ENCODE measurements around the gene SCRN2. TPM values are rescaled to one million over a fixed set of nuclear protein-coding genes. Genes with fewer than 3 reads are reported as not detected.

SCRN2 gene
- total and polyA plus RNA-seq, 4 donors = 13.7 to 44.2 (median 33.7) TPM

DNA sequence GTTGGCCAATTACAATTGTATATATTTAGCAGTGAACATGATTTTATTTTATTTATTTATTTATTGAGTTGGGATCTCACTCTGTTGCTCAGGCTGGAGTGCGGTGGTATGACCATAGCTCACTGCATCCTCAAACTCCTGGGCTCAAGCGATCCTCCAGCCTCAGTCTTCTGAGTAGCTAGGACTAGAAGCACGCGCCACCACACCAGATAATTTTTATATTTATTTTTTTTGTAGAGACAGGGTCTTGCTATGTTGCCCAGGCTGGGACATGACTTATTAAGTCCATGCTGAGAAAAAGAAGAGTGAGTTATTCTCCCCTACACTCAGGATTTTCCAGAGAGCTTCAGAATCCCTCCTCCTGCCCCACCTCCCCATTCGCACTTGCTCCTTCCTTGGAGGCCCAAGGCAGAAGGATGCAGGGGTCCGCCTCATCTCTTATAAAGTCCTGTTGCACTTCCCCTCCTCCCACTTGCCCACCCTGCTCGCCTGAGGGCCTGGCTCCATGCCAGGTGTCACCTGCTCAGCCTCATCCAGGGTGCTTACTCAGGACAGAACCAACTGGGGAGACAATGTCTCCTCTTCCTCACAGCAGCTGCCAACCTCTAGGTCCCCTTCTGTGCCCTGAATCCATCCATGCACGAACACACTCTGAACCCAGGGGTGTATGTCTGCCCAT lies 38.8 kb upstream of the SCRN2 start:
- Histone ChIP-seq H3K4me1 (ENCODE audit: control insufficient read depth, insufficient read depth, low read length) (peaks cover 20% of the 10 kb centered on the region), H3K9me3 (ENCODE audit: control insufficient read depth, insufficient read depth, low read length) (no peaks in the 10 kb centered on the region), H3K27me3 (ENCODE audit: control insufficient read depth, insufficient read depth, low read length) (peaks cover 20% of the 10 kb centered on the region), H3K36me3 (ENCODE audit: control insufficient read depth, insufficient read depth, low read length) (no peaks in the 10 kb centered on the region), H3K4me3 (ENCODE audit: low read depth, low read length) (no peak overlapping the region), H3K27ac (ENCODE audit: low read depth, low read length) (no peak overlapping the region)
- 72% methylated on average over 4 of the region's 8 CpGs for WGBS (ENCODE audit: insufficient coverage)
- DNase-seq (ENCODE audit: low read depth in 4 of 6, low spot score in 6 of 6) = no peak

- Histone ChIP-seq H3K27me3 (ENCODE audit: control insufficient read depth, insufficient read depth, low read length) (peaks cover 25% of the 10 kb centered on the region), H3K4me1 (ENCODE audit: control insufficient read depth, insufficient read depth, low read length) (peaks cover 15% of the 10 kb centered on the region), H3K36me3 (ENCODE audit: control insufficient read depth, insufficient read depth, low read length) (no peaks in the 10 kb centered on the region), H3K9me3 (ENCODE audit: control insufficient read depth, insufficient read depth, low read length) (no peaks in the 10 kb centered on the region), H3K27ac (ENCODE audit: low read depth, low read length) (no peak overlapping the region), H3K4me3 (ENCODE audit: low read depth, low read length) (no peak overlapping the region)
- no peak for DNase-seq (ENCODE audit: low read depth in 4 of 6, low spot score in 6 of 6)
- 67% methylated on average over 1 of the region's 2 CpGs for WGBS (ENCODE audit: insufficient coverage)
Measured at GRCh38 chr17:47879028-47879585, 38.0 kb upstream of the SCRN2 start.

GRCh38 chr17:47878203-47879027 lies 37.3 kb upstream of the SCRN2 start:
- DNase-seq (ENCODE audit: low read depth in 4 of 6, low spot score in 6 of 6) = no peak
- H3K27me3 ChIP-seq (ENCODE audit: control insufficient read depth, insufficient read depth, low read length) = peaks cover 30% of the 10 kb centered on the region
- H3K4me3 ChIP-seq (ENCODE audit: low read depth, low read length) = no peak overlapping the region
- WGBS (ENCODE audit: insufficient coverage) = 33% methylated on average over 5 of the region's 10 CpGs
- no peaks in the 10 kb centered on the region for H3K9me3 ChIP-seq (ENCODE audit: control insufficient read depth, insufficient read depth, low read length)
- no peaks in the 10 kb centered on the region for H3K36me3 ChIP-seq (ENCODE audit: control insufficient read depth, insufficient read depth, low read length)
- H3K4me1 ChIP-seq (ENCODE audit: control insufficient read depth, insufficient read depth, low read length) = peaks cover 13% of the 10 kb centered on the region
- no peak overlapping the region for H3K27ac ChIP-seq (ENCODE audit: low read depth, low read length)

DNA sequence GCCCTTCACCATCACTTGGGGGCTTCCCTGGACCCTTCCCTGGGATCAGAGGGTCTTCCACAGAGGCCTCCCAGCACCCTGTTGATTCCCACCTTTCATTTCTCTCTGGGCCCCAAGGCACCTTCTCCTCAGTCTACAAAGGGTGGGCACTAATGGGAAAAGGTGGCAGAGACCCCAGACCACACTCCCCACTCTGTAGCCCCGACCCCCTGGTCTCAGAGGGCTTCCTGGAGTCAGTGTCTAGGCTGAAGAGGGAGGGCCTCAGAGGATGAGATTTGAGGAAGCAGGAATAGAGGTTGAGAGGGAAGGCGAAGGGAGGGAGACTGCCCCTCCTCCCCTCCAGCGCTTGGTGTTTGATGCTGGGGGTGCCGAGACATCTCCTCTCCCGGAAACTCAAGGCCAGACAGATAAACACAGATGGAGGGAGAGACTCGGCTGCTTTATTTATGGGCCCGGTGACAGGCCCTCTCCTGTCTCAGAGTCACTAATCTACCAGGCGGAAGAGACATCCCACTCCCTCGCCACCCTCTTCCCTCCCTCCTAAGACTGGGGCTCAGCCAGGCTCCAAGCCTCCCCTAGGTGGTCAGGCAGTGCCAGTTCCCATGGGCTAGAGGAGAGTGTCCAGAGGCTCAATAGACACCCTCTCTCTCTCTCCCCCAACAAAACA lies 36.4 kb upstream of the SCRN2 start:
- 0% methylated on average over 1 of the region's 9 CpGs for WGBS (ENCODE audit: insufficient coverage)
- no peak overlapping the region for H3K4me3 ChIP-seq (ENCODE audit: low read depth, low read length)
- peaks cover 17% of the 10 kb centered on the region for H3K4me1 ChIP-seq (ENCODE audit: control insufficient read depth, insufficient read depth, low read length)
- no peak for DNase-seq (ENCODE audit: low read depth in 4 of 6, low spot score in 6 of 6)
- peaks cover 35% of the 10 kb centered on the region for H3K27me3 ChIP-seq (ENCODE audit: control insufficient read depth, insufficient read depth, low read length)
- no peaks in the 10 kb centered on the region for H3K9me3 ChIP-seq (ENCODE audit: control insufficient read depth, insufficient read depth, low read length)
- no peak overlapping the region for H3K27ac ChIP-seq (ENCODE audit: low read depth, low read length)
- H3K36me3 ChIP-seq (ENCODE audit: control insufficient read depth, insufficient read depth, low read length) = no peaks in the 10 kb centered on the region

DNA sequence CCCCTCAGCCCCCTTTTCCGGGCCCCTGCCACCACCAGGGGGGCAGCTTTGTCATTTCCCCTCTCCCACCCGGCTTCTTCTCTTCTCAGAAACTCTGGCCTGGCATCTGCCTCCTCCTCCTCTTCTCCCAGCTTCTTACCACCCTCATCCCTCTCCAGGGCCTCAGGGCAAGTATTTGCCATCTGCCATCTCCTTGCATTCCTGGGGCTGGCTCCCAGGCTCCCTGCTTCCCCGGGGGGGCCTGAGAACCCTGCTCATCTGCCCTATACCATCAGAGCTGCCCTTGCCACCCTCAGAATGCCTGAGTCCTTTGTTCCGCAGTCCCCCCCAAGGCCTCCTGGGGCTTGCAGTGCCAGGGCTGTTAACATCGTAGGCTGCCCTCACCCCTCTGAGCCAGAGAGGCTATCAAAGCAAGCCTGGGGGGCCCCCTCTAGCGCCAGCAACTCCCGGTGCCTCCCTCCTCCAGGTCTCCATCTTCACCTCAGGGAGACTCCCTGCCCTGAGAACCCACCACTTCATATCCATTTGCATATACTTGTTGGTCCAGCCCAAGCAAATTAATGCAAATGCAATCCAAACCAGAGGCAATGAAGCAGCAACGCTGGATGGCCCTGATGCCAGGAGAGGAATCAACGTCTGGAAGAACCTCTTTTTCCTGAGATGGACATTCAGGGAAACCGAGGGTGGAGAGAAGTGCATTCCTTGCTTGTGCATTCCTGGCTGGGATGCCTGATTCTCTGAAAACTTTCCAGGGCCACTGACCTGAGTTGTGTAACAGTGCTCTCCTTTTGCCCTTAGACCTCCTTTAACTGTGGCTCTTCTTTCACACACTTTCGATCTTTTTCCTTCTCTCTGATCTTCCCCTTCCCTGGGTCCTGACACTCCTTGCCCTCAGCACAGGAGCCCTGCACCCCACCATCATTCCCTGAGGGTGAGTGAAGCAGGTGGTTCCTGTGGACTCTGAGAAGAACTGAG lies 34.2 kb upstream of the SCRN2 start:
- H3K4me3 ChIP-seq (ENCODE audit: low read depth, low read length) = no peak overlapping the region
- no peak overlapping the region for H3K27ac ChIP-seq (ENCODE audit: low read depth, low read length)
- peaks cover 21% of the 10 kb centered on the region for H3K4me1 ChIP-seq (ENCODE audit: control insufficient read depth, insufficient read depth, low read length)
- DNase-seq (ENCODE audit: low read depth in 4 of 6, low spot score in 6 of 6) = no peak
- peaks cover 54% of the 10 kb centered on the region for H3K27me3 ChIP-seq (ENCODE audit: control insufficient read depth, insufficient read depth, low read length)
- H3K9me3 ChIP-seq (ENCODE audit: control insufficient read depth, insufficient read depth, low read length) = no peaks in the 10 kb centered on the region
- H3K36me3 ChIP-seq (ENCODE audit: control insufficient read depth, insufficient read depth, low read length) = no peaks in the 10 kb centered on the region
- WGBS (ENCODE audit: insufficient coverage) = 34% methylated on average over 10 of the region's 11 CpGs

DNA sequence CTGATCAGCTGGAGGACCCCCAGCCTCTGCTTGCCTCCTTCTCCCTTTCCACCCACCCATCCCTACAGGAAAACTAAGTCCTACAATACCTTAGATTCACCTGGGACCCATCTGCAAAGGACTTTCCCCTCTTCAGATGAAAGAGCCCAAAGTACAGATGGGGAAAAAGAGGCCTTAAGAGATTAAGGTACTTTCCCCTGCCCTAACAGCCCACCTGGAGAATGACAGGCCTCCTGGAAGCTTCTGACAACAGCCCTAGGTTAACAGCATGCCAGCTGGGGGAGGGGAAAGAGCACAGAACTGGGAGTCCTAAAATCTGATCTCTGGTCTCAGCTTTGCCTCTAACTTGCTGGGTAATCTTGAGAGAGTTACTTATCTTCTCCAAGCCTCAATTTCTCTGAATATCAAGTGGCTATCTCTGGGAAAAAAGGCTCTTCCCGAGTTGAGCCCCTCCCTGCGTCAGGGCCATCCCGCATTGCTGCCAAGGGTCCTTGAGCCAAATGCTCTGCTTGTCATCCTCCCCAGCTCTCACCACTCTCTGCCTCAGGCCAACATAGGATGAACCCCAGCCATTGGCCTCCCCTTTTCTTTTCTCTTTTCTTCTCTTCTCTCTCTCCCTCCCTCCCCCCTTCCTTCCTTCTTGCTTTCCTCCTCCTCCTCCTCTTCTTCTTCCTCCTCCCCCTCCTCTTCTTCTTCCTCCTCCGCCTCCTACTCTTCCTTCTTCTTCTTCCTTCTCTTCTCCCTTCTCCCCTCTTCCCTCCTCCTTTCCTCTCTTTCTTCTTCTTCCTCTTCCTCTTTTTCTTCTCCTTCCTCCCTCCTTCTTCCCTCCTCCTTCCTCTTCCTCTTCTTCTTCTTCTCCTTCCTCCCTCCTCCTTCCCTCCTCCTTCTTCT lies 32.4 kb upstream of the SCRN2 start:
- no peak for DNase-seq (ENCODE audit: low read depth in 4 of 6, low spot score in 6 of 6)
- whole genome bisulfite sequencing (ENCODE audit: insufficient coverage) = 64% methylated on average over 4 of the region's 4 CpGs
- H3K27me3 ChIP-seq (ENCODE audit: control insufficient read depth, insufficient read depth, low read length) = peaks cover 66% of the 10 kb centered on the region

DNA sequence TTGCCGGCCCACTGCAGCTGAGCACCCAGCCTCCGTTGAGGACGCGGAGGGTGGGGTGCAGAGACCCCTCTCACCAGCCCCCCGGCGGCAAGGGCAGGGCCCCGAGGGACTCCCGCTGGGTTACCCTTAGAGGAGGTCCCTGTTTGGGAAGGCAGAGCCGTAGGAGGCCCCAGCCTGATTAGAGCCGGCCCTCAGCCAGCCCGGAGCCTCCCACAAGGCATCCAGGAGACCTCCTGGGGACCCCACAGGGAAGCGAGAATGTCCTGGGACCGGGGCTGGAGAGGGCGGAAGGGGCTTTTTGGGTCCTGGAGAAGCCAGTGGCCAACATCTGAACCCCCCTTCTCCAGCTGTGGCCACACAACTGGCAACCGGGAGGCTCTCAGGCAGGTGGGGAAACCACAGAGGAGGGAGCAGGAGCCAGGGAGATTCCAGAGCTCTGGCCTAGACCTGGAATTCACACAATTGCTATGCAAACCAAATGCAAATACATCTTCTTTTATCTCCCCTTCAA lies 31.6 kb upstream of the SCRN2 start:
- Histone ChIP-seq H3K27ac (ENCODE audit: low read depth, low read length) (no peak overlapping the region), H3K36me3 (ENCODE audit: control insufficient read depth, insufficient read depth, low read length) (no peaks in the 10 kb centered on the region), H3K9me3 (ENCODE audit: control insufficient read depth, insufficient read depth, low read length) (no peaks in the 10 kb centered on the region), H3K4me1 (ENCODE audit: control insufficient read depth, insufficient read depth, low read length) (peaks cover 23% of the 10 kb centered on the region), H3K4me3 (ENCODE audit: low read depth, low read length) (no peak overlapping the region), H3K27me3 (ENCODE audit: control insufficient read depth, insufficient read depth, low read length) (peaks cover 65% of the 10 kb centered on the region)
- no peak for DNase-seq (ENCODE audit: low read depth in 4 of 6, low spot score in 6 of 6)
- WGBS (ENCODE audit: insufficient coverage) = 13% methylated on average over 13 of the region's 15 CpGs

More for the DNA sequence above, 32.4 kb upstream of the SCRN2 start:
- no peaks in the 10 kb centered on the region for H3K9me3 ChIP-seq (ENCODE audit: control insufficient read depth, insufficient read depth, low read length)
- no peaks in the 10 kb centered on the region for H3K36me3 ChIP-seq (ENCODE audit: control insufficient read depth, insufficient read depth, low read length)
- no peak overlapping the region for H3K27ac ChIP-seq (ENCODE audit: low read depth, low read length)
- H3K4me1 ChIP-seq (ENCODE audit: control insufficient read depth, insufficient read depth, low read length) = peaks cover 24% of the 10 kb centered on the region
- H3K4me3 ChIP-seq (ENCODE audit: low read depth, low read length) = no peak overlapping the region

DNA sequence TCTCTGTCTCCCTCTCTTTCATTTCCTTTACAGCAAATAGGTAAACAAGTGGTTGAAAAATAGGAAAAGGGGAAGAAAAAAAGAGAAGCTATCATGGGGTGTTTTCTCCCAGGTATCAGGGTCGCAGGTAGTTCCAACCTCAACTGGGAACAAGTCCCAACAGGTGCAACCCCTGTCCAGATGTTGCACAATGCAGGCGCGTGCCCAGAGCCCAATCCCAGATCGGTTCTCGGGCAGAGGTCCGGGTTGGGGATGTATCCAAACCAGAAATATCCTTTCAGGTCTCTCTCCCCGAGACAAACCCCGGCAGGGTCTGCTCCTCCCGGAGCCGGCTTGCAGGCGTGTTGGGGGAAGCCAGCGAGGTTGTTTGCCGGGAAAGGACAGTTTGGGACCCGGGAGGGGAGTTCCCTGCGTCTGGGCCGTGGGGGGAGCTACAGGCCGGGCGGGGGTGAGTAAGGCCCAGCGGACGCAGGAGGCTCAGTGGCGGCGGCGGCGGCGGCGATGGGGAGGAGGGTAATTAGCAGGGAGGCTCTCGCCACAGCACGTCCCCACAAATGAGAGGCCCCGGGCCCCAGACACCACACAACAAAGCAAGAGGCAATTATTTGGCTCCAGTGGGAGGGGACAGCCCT lies 31.1 kb upstream of the SCRN2 start:
- Histone ChIP-seq H3K27me3 (ENCODE audit: control insufficient read depth, insufficient read depth, low read length) (peaks cover 61% of the 10 kb centered on the region), H3K9me3 (ENCODE audit: control insufficient read depth, insufficient read depth, low read length) (no peaks in the 10 kb centered on the region), H3K27ac (ENCODE audit: low read depth, low read length) (no peak overlapping the region), H3K36me3 (ENCODE audit: control insufficient read depth, insufficient read depth, low read length) (no peaks in the 10 kb centered on the region), H3K4me3 (ENCODE audit: low read depth, low read length) (no peak overlapping the region), H3K4me1 (ENCODE audit: control insufficient read depth, insufficient read depth, low read length) (peaks cover 17% of the 10 kb centered on the region)
- DNase-seq (ENCODE audit: low read depth in 4 of 6, low spot score in 6 of 6) = no peak
- 8% methylated on average over 14 of the region's 29 CpGs for WGBS (ENCODE audit: insufficient coverage)

Measured in spinal cord (tissue), 10 donors.